AG09309 (cell line): ENCODE results near the gene GABBR2.

Source experiments
- DNase-seq: peaks from one replicate; pipeline ENCODE4 v3.0.0-alpha.2; 2010; ENCODE audit warnings: low read depth
- H3K4me3 ChIP-seq: 2 replicates; pipeline ENCODE4 v1.5.1; 2011; ENCODE audit warnings: mild to moderate bottlenecking, low read depth, low read length, moderate library complexity; ENCODE audit not compliant: control insufficient read depth
- CTCF ChIP-seq: IDR thresholded peaks from 2 replicates; pipeline ENCODE4 v1.5.1; 2011; ENCODE audit warnings: mild to moderate bottlenecking, low read depth, low read length, inconsistent platforms; ENCODE audit not compliant: insufficient read depth, control insufficient read depth; ENCODE audit errors: missing control alignments

Gene GABBR2

DNA sequence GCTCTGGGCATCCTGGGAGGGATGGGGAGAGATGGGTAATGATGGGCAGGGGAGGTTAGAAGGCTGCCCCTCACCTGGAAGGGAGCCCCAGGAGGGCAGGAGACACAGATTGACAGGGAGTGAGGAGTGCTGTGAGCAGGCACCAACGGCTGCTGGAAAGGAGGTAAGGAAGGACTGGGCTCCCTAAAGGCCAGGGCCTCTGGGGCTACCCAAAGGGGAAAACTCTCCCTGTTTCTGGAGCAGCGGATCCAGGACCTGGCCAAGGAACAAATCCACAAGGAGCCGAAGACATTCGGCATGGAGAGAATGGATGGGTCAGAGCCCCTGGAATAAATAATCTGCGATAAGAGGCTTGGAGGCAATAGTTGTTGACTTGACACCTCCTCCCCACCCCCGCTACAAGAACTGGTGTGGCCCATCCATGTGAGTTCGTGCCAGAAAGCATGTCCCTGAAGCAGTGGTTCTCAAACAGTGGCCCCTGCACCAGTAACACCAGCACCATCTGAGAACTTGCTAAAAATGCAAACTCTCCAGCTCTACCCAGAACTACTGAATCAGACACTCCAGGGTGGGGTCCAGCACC is 208.3 kb downstream of the GABBR2 start:
- H3K4me3 ChIP-seq = no peak overlapping the region
- no peak for TF ChIP-seq CTCF
- DNase-seq = no peak

- no peak for TF ChIP-seq CTCF
- H3K4me3 ChIP-seq = no peak overlapping the region
These were observed 213.2 kb downstream of the GABBR2 start for GRCh38 chr9:98495530-98495929.

GRCh38 chr9:98494852-98495251 is 213.9 kb downstream of the GABBR2 start:
- TF ChIP-seq CTCF = no peak
- H3K4me3 ChIP-seq = no peak overlapping the region
- DNase-seq = no peak

More at GRCh38 chr9:98495530-98495929, 213.2 kb downstream of the GABBR2 start:
- no peak for DNase-seq

DNA sequence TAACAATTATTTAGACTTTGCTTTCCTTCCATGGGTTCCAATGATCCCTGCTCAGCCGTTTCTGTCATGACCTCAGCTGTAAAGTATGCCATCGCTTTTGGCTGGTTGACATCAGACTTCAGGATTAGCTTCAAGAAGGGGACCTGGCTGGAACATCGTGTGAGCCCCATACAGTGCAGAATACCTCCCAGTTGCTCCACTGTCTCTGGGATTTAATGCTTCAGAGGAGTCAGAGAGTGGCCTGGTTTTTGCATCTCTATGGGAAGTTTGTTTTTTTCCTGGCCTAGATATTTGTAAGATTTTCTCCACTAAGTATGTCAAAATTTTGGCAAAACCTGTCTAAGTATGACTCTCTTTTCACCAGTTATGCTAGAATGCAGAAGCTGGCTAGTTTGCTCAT is 216.9 kb downstream of the GABBR2 start:
- DNase-seq = no peak
- TF ChIP-seq CTCF = no peak
- no peak overlapping the region for H3K4me3 ChIP-seq

DNA sequence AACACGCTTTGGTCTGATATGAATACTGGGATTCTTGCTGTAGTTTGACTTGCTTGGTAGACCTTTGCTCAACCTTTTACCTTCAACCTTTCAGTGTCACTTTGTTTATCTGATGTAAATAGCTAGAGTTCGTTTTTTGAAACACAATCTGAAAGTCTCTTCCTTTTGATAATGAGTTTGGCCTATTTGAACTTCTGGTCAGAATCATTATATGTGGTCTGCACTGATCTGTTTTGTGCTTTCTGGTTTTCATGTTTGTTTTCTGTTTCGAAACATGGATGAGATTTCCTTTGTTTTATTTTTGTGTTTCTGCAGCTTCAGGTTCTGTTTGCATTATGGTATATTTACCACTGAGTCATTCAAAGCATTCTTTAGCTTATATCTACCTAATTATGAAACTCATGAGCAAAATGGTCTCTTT is 217.5 kb downstream of the GABBR2 start:
- H3K4me3 ChIP-seq = no peak overlapping the region
- no peak for TF ChIP-seq CTCF
- no peak for DNase-seq

- TF ChIP-seq CTCF = peak; percentile 31
- peak; percentile 96 for DNase-seq
- no peak overlapping the region for H3K4me3 ChIP-seq
These were observed 220.0 kb downstream of the GABBR2 start for GRCh38 chr9:98488571-98489312.
